Non-pigmented ciliary epithelial cell (primary cell): Measurements from ENCODE around the gene KRTAP19-2.
"Not testable (repeated sequence)": the region's sequence is repeated elsewhere in the genome, so short reads cannot be mapped to it uniquely, and the experiment has no call there.

Experiments
- DNase-seq: peaks from one replicate; pipeline ENCODE4 v3.0.0-alpha.2; 2010; ENCODE audit warnings: low read depth

Gene KRTAP19-2, protein sequence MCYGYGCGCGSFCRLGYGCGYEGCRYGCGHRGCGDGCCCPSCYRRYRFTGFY

DNA sequence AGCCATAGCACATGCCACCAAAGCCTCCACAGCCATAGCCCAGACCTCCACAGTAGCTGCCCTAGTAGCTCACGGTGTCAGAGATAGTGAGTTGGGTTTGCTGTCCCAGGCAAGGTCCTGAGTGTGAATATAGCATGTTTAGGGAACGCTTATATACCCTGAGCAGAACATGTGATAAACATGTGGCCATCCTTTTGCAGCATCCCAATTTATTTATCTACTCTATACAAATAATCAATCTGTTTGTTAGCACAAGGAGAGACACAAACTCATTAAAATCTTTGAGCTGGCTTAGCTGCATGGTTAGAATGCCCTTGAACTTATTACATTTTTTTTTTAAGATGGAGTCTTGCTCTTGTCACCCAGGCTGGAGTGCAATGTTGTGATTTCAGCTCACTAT is at the start of gene KRTAP19-2:
KRTAP19-2 (minus strand) TSS at position 101 of the 400 bp plus-strand sequence; CDS start at position 13, 88 bp downstream.
- DNase-seq: no peak

DNA sequence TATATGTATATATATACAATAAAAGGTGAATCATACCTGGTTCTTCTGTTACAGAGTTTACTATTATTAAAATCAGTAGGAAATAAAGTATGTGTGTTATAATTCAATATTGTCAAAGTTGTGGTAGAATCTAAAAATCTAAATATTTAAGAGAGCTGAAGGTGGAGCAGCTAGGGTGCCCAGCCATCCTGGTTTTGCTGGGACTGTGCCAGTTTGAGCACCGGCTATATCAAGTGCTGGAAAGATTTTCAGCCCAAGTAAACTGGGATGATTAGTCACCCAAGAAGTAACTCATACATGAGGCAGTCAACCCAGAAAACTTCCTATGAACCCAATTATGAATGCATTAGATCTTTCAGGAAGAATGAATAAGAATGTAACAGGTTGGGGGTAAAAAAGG is 31.6 kb upstream of the KRTAP19-2 start:
- DNase-seq: no peak

DNA sequence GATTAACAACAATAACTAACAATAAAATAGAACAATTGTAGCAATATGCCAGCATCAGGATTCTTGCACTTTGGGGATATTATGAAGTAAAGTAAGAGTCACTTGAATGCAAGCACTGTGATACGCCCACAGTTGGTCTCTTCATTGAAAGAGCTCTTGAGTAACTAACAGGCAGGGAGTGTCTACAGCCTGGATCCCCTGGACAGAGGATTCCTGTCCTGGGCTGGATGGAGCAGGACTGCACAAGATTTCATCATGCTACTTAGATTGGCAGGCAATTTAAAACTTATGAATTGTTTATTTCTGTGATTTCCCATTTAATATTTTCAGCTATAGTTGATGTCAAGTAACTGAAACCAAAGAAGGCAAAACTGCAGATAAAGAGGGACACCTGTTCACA is 28.4 kb upstream of the KRTAP19-2 start:
- no peak for DNase-seq

DNA sequence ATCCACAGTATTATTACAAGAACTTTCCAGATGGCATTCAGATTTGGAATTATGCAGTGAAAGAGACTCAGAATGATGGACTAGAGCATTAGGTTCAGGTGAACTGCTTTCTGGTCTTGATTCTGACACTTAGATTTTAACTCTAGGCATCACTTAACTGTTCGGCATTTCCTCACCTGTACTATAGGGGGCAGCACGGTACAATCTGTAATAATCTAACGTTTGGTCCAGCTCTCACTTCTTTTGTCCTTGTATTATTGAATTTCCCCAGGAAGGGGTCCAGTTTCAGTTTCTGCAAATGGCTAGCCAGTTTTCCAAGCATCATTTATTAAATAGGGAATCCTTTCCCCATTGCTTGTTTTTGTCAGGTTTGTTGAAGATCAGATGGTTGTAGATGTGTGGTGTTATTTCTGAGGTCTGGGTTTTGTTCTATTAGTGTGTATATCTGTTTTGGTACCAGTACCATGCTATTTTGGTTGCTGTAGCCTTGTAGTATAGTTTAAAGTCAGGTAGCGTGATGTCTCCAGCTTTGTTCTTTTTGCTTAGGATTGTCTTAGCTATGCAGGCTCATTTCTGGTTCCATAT is 18.5 kb upstream of the KRTAP19-2 start:
- DNase-seq: not testable (repeated sequence)

DNA sequence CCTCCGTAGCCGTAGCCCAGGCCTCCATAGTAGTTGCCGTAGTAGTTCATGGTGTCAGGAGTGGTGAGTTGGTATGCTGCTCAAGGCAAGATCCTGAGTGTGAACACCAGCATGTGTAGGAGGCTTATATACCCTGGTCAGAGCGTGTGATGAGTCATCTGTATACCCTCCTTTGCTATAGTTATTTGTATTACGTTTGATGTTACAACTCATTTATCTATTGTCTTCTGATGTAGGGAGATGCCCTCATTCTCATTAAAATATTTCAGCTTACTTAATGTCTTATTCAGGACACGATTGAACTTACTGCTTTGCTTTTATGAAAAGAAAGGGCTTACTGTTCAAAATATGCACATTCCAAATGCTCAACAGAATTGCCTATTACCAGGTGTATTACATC is 14.8 kb upstream of the KRTAP19-2 start, which contains the start of gene KRTAP19-5:
KRTAP19-5 (minus strand) TSS at position 101 of the 400 bp plus-strand sequence; CDS start at position 50, 51 bp downstream.
- DNase-seq: no peak

DNA sequence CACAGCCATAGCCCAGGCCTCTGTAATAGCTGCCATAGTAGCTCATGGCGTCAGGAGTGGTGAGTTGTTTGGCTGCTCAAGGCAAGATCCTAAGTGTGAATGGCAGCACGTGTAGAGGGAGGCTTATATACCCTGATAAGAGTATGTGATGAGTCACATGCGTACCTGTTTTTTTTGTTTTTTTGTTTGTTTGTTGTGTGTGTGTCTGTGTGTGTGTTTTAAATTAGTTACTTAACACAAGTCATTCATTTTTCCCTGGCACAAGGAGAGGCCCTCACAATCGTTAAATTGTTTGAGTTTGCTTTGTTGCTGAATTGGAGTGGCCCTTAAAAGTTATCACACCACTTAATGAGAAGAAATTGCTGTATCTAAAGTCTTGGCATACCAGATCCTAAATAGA is 9.8 kb upstream of the KRTAP19-2 start, which contains the start of gene KRTAP19-4:
KRTAP19-4 (minus strand) TSS at position 101 of the 400 bp plus-strand sequence; CDS start at position 46, 55 bp downstream.
- DNase-seq: no peak

DNA sequence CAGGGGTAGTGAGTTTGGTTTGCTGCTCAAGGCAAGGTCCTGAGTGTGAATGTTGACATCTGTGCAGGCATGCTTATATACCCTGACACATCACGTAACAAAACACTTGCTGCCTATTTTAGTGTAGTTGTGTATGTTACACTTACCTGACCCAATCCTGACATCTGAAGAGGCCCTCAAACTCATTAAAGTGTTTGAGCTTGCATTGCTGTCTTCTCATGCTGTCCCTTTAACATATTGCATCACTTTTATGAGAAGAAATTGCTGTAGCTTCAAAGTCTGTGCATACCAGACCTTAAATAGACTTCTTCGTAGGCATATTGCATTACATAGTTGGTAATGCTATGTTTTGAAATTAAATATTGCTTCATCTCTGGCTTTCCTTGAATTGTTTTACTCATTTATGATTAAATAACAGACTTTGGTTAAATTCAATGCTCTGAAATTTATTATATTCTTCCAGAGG is 4.8 kb upstream of the KRTAP19-2 start, which contains the start of gene KRTAP19-3:
KRTAP19-3 (minus strand) TSS at position 51 of the 466 bp plus-strand sequence. CDS start 56 bp downstream, outside the sequence.
- no peak for DNase-seq

DNA sequence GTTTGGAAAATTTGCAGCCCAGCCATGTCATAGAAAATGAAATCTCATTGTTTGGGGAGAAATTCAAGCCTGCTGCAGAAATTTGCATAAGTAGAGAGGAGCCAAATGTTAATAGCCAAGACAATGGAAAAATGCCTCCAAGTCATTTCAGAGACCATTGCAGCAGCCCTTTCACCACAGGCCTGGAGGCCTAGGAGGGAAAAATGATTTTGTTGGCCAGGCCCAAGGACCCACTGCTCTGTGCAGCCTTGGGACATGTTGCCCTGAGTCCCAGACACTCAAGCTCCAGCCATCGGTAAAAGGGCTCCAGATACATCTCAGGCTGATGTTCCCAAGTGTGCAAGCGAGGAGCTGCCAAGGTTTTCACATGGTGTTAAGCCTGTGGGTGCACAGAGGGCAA is 1.1 kb downstream of the KRTAP19-2 start:
- DNase-seq: no peak

DNA sequence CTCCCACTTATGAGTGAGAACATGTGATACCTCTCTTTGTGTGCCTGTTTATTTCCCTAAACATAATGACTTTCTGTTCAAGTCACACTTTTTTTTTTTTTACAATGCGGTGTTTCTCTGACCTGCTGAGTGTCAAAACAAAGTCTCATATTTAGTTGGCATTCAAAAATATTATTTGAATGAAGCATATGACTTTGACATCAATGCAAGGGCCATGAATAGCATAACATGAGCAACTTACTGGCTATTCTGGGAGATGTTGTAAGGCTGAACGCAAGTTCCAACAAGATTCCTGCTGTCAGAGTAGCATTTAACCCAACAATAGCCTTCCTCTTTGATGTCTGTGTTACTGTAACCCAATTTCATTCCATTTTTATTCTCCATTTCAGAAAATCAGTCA is 5.1 kb downstream of the KRTAP19-2 start:
- no peak for DNase-seq

DNA sequence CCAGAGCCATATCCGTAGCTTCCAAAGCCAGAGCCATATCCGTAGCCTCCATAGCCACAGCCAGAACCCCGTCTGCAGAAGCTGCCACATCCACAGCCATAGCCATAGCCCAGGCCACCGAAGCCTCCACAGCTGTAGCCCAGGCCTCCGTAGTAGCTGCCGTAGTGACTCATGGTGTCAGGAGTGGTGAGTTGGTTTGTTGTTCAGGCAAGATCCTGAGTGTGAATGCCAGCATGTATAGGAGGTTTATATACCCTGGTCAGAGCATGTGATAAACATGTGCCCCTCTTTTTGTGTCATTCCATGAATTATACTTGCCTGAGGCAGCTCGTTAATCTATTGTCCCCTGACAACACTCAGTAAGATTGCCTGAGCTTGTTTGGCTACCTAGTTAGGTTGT is 7.1 kb downstream of the KRTAP19-2 start, which contains the start of gene KRTAP19-1:
KRTAP19-1 (minus strand) TSS at position 223 of the 400 bp plus-strand sequence; CDS start at position 173, 50 bp downstream.
- no peak for DNase-seq

DNA sequence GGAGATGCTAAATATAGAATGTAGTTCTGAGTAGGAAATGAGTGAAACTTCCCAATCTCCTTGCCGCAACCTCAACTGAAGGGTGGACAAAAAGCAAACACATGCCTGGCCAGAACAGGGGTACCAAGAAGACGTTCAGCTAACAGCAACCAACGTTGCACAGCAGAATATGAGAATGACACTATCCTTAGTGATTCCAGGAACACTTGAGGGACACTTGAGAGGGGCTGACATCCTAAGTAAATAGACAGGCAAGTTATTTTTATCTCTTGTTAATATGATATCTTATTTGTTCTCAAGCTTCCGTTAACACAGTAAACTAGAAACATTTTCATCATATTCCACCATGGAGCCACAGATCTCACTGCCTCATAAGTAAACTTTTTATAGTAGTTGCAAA is 8.0 kb downstream of the KRTAP19-2 start:
- DNase-seq: no peak

DNA sequence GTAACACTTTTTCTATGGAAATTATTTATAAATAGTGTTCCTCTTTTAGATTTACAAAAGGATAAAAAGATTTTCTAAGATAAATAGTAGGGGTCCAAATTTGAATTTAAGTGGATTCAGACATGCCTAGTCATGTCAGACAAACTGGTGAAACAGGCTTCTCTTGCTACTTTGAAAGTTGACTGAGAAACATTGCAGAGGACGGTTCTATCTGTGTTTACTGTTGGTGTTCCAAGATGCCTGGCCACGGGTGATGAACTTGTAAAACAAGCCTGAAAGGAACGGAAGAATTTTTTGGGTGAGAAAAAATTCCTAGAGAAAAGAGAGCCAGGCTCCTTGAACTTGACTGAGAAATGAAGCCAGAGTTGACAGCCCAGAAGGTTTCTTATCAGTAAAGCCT is 9.2 kb downstream of the KRTAP19-2 start:
- DNase-seq: no peak

DNA sequence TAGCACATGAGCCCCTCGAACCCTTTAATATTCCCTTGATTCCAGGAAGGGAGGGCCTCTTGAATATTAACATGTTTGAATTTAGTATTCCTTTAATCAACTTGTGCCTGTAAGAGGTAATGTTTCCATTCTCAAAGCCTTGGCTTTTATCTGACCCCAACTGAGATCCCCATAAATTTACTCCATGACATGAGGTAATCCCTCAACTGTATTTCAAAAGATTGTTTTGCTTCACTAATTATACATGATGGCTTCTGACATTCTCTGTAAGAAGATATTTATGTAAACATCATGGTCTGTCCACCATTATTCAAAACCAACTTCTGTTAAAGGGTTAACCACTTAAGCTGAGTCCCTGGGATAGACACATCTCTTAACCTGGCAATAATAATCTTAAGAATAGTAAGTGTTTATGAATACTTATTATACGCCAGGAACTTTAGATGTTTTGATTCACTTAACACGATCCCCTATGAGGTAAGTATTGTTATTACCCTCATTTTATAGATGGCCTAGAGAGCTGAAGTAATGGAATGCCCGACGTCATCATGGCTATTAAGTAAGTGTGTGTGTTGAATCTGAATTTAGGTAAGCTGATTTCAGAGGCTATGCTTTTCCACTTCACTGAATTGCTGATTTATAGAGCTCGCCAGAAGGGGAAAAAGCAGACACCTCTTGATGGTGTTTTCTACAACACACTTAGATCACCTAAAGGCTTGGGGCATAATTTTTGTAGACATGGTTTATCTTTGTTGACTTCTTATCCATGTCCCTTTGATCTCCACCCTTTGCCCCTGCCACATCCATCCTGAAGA is 18.1 kb downstream of the KRTAP19-2 start:
- DNase-seq: no peak

DNA sequence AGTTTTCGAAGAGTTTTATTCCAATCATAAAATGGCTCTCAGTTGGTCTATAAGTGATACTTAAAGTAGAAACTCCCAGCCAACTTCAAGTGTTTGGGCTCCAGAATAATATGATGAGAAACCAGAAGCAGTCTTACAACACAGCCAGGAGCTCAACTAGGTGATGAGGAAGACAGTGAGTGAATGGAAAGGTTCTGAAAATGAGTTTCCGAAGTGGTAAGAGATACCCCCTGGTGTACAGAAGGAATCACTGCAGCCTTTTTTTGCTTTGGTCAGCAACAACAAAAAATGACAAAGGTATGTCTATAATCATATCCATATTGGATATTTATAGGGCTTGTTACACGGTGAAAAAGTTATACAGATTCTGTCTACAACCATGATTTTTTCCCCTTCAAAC is 23.5 kb downstream of the KRTAP19-2 start:
- DNase-seq: no peak

DNA sequence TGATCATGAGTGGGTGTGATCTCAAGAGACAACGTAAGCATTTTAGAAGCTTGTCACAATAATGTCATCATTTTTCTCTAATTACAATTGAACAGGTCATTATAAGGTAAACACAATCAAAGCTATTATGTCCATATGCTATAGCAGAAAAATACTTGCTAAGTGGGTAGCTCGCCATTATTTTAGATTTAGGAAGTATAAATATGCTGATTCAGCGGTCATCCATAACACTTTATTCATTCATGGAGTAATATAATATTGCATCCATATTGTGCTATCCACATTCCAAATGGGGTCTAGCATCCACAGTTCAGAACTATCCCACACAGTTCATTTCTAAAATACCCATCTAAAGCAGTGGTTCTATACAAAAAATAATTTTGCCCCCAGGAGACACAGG is 38.7 kb downstream of the KRTAP19-2 start:
- DNase-seq: no peak

DNA sequence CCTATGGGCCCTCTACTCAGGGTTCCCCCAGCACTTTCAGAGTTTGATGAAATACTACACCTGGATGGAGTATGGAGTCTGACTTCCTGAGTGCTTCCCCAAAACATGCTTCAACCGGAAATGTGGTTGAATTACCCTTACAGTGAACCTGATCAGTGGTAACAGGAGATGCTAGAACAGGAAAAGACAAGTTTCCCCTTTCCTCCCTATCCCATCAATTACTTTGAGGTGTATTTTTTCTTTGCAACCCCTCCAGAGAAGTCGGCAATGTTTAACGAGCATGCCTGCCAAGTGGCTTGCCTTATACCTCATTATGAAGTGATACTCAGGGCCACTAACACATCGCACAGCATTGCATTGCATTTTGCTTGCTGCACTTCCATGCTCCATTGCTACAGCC is 40.2 kb downstream of the KRTAP19-2 start:
- no peak for DNase-seq

DNA sequence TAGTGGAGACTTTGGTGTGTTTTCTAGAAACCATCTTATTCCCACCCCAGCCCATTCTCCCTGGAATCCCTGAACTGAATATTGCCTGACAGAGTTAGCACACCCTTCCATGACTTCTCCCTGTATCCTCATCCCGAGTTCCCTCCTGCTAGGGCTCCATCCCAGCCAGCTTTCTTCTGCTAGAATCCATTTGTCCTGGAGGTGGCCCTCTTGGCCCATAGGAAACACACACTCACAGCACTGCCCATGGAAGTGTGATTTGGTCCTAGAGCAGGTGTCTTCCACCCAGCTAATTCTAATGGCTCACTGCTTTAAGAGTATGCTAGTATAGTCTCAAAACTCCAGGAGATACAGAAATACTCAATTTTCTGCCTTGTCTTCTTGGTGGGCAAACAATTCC is 43.0 kb downstream of the KRTAP19-2 start:
- no peak for DNase-seq

DNA sequence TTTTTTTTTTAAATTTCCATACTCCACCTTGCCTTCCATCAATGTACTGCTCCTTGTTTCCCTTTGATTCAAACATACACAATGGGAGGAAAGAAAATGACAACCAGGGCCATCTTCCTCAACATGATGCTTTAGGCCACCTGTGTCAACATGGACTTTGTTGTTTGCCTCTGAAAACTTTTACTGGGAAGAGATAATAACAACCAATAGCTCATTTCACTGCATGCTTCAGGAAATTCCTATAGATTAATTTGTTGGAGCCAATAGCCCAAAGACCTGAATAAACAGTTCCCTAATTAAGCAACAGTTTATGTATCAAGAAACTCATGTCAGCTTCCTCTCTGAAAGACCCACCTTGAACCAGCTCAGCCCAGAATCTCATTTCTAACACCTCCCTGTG is 44.0 kb downstream of the KRTAP19-2 start:
- DNase-seq: no peak

DNA sequence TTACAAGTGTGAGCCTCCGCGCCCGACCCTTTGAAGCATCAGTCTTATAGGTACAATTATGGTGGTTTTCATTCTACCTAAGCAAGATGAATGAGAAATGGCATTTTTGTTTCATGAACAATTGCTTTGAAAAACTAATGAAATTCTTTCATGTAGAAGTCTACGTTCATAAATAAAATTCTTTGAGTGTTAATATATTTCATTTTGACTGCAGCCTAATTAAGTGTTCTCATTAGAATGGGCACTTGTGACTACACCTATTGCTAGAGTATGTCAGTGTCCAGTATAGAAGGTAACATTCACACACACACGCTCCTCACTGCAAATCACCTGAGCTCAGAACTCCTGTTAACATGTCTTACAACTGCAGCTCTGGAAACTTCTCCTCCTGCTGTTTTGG is 47.3 kb downstream of the KRTAP19-2 start, which contains the start of gene KRTAP15-1:
KRTAP15-1 (plus strand) TSS at position 301 of the 400 bp plus-strand sequence; CDS start at position 354, 53 bp downstream.
- no peak for DNase-seq
